Neural cell (in vitro differentiated cells): Measurements from ENCODE around the gene PRSS33. TPM values are rescaled to one million over a fixed set of nuclear protein-coding genes. Genes with fewer than 3 reads are reported as not detected.

Experiments
- H2AFZ ChIP-seq: fragments of 200-600, 300-800 bp; sonication (generic), shearing (Covaris generic); 2 replicates; pipeline ENCODE4 v1.6.0; 2014; ENCODE audit warnings: low read depth, mild to moderate bottlenecking, antibody characterized with exemption, low read length, moderate library complexity
- H3F3A ChIP-seq: fragments of 200-600 bp; shearing (Covaris generic); 2 replicates; pipeline ENCODE4 v1.6.1; 2016; ENCODE audit warnings: mild to moderate bottlenecking, moderate library complexity, mixed read lengths, antibody characterized with exemption, low read length; ENCODE audit not compliant: insufficient read depth, poor library complexity, severe bottlenecking
- H3K27ac ChIP-seq: fragments of 200-600, 300-800 bp; sonication (generic), shearing (Covaris generic); 2 replicates; pipeline ENCODE4 v1.5.1; 2014; ENCODE audit warnings: mild to moderate bottlenecking, low read length, moderate library complexity
- H3K27me3 ChIP-seq: fragments of 300-800, 200-600 bp; sonication (generic), shearing (Covaris generic); 2 replicates; pipeline ENCODE4 v1.6.0; 2014; ENCODE audit warnings: mild to moderate bottlenecking, low read depth, low read length, moderate library complexity; ENCODE audit not compliant: insufficient read depth
- H3K36me3 ChIP-seq: fragments of 300-800, 200-600 bp; sonication (generic), shearing (Covaris generic); 2 replicates; pipeline ENCODE4 v1.5.1; 2014; ENCODE audit warnings: mild to moderate bottlenecking, antibody characterized with exemption, low read length, moderate library complexity; ENCODE audit not compliant: insufficient read depth
- H3K4me2 ChIP-seq: fragments of 300-800, 200-600 bp; sonication (generic), shearing (Covaris generic); 2 replicates; pipeline ENCODE4 v1.6.0; 2014; ENCODE audit warnings: mild to moderate bottlenecking, low read length
- H3K4me3 ChIP-seq: fragments of 300-800, 200-600 bp; sonication (generic), shearing (Covaris generic); 2 replicates; pipeline ENCODE4 v1.5.1; 2014; ENCODE audit warnings: mild to moderate bottlenecking, low read length, moderate library complexity
- H3K79me2 ChIP-seq: fragments of 200-600 bp; shearing (Covaris generic); replicated peaks from 2 replicates; pipeline ENCODE4 v1.6.0; 2014; ENCODE audit warnings: mild to moderate bottlenecking, low read length, moderate library complexity; ENCODE audit not compliant: insufficient read depth
- H3K9ac ChIP-seq: fragments of 300-800, 200-600 bp; sonication (generic), shearing (Covaris generic); 2 replicates; pipeline ENCODE4 v1.6.1; 2016; ENCODE audit warnings: mild to moderate bottlenecking, low read length, mixed read lengths
- H3K9me2 ChIP-seq: fragments of 200-600 bp; shearing (Covaris generic); 2 replicates; pipeline ENCODE4 v1.6.1; 2016; ENCODE audit warnings: mild to moderate bottlenecking, low read length, mixed read lengths; ENCODE audit not compliant: insufficient read depth
- H3K9me3 ChIP-seq: fragments of 200-600, 300-800 bp; sonication (generic), shearing (Covaris generic); 2 replicates; pipeline ENCODE4 v1.6.1; 2016; ENCODE audit warnings: mild to moderate bottlenecking, mixed run types, low read length, moderate library complexity, mixed read lengths
- H4K20me1 ChIP-seq: fragments of 200-600 bp; shearing (Covaris generic); 2 replicates; pipeline ENCODE4 v1.6.1; 2016; ENCODE audit warnings: mild to moderate bottlenecking, mixed run types; ENCODE audit not compliant: insufficient read depth
- EP300 ChIP-seq: fragments of 450-650 bp; conservative IDR thresholded peaks from 2 replicates; pipeline ENCODE4 v1.6.1; 2014; ENCODE audit warnings: antibody characterized with exemption, mild to moderate bottlenecking, moderate library complexity; ENCODE audit not compliant: poor library complexity, severe bottlenecking
- EZH2 ChIP-seq: fragments of 200-600, 300-800 bp; shearing (Covaris generic), sonication (generic); IDR thresholded peaks from 2 replicates; pipeline ENCODE4 v1.6.1; 2014; ENCODE audit warnings: antibody characterized with exemption, low read length, borderline replicate concordance, mild to moderate bottlenecking; ENCODE audit not compliant: insufficient read depth, poor library complexity, severe bottlenecking
- POLR2AphosphoS5 ChIP-seq: IDR thresholded peaks from 2 replicates; pipeline ENCODE4 v1.6.1; 2012
- RAD21 ChIP-seq: fragments of 450-650 bp; conservative IDR thresholded peaks from 2 replicates; pipeline ENCODE4 v1.6.1; 2014; ENCODE audit warnings: antibody characterized with exemption, mild to moderate bottlenecking, moderate library complexity
- SMC3 ChIP-seq: fragments of 450-650 bp; conservative IDR thresholded peaks from 2 replicates; pipeline ENCODE4 v1.6.1; 2014; ENCODE audit warnings: antibody characterized with exemption, mild to moderate bottlenecking, moderate library complexity; ENCODE audit not compliant: poor library complexity
- TAF1 ChIP-seq: IDR thresholded peaks from 2 replicates; pipeline ENCODE4 v1.6.1; 2012; ENCODE audit warnings: low read depth
- polyA plus RNA-seq: library from polyadenylated mRNA; depleted of rRNA; stranded (reverse); fragments of >200 nt; gene quantifications from 2 replicates; pipeline ENCODE4 v1.2.3, GENCODE V29; 2014
- TF ChIP-seq, protein P1 (sequence below): IDR thresholded peaks from 2 replicates; pipeline ENCODE4 v1.6.1; 2012; ENCODE audit warnings: borderline replicate concordance

The PRSS33 gene
- polyA plus RNA-seq, 1 donor from 2014 or later, result not detected

DNA sequence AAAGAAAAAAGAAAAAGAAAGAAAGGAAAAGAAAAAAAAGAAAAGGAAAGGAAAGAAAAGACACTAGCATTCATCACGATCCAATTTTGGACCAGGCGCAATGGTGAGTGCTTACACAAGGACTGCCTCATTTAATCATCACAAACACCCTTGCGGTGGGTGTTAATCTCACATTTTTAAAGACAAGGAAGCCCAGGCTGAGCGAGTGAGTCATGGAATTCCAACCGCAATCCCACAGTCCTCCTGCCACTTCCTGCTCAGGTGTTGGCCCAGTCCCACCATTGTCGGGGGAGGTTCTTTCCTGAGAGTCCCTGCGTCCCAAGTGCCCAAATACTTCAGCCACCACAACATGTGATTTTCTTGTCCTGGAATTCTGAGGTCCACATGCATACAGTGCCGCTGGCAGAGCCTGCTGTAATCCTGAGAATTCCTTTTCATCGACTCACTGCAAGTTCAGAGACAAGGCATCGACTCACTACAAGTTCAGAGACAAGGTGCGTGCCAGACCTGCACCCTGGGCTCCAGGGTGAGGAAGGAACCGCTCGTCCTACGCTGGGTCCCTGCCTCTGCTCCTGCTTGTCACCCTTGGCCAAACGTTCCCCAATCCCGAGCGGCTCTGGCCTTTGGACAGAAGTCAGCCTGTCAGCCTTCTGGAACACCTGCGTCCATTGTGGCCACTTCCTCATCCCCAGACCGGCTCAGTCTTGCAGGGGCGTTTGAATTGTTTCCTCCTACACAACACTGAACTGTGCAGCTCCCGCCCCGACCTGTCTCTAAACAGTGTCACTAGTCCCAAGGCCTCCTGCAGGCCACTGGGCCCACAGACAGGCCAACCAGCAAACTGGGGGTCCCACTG, 48.5 kb upstream of the PRSS33 start:
- Histone ChIP-seq H3K9ac (no peak overlapping the region), H3K9me3 (no peaks in the 10 kb centered on the region), H4K20me1 (no peaks in the 10 kb centered on the region), H3K36me3 (no peaks in the 10 kb centered on the region), H3K27ac (no peak overlapping the region), H3K79me2 (no peaks in the 10 kb centered on the region), H3K9me2 (no peaks in the 10 kb centered on the region), H3F3A (no peaks in the 10 kb centered on the region), H3K27me3 (no peaks in the 10 kb centered on the region), H3K4me3 (no peak overlapping the region), H3K4me2 (no peak overlapping the region), H2AFZ (no peak overlapping the region)
- TF ChIP-seq, protein P1, sequence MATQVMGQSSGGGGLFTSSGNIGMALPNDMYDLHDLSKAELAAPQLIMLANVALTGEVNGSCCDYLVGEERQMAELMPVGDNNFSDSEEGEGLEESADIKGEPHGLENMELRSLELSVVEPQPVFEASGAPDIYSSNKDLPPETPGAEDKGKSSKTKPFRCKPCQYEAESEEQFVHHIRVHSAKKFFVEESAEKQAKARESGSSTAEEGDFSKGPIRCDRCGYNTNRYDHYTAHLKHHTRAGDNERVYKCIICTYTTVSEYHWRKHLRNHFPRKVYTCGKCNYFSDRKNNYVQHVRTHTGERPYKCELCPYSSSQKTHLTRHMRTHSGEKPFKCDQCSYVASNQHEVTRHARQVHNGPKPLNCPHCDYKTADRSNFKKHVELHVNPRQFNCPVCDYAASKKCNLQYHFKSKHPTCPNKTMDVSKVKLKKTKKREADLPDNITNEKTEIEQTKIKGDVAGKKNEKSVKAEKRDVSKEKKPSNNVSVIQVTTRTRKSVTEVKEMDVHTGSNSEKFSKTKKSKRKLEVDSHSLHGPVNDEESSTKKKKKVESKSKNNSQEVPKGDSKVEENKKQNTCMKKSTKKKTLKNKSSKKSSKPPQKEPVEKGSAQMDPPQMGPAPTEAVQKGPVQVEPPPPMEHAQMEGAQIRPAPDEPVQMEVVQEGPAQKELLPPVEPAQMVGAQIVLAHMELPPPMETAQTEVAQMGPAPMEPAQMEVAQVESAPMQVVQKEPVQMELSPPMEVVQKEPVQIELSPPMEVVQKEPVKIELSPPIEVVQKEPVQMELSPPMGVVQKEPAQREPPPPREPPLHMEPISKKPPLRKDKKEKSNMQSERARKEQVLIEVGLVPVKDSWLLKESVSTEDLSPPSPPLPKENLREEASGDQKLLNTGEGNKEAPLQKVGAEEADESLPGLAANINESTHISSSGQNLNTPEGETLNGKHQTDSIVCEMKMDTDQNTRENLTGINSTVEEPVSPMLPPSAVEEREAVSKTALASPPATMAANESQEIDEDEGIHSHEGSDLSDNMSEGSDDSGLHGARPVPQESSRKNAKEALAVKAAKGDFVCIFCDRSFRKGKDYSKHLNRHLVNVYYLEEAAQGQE, result no peak
- no peak for TF ChIP-seq TAF1
- no peak for TF ChIP-seq SMC3
- no peak for TF ChIP-seq EZH2
- TF ChIP-seq RAD21, result no peak

DNA sequence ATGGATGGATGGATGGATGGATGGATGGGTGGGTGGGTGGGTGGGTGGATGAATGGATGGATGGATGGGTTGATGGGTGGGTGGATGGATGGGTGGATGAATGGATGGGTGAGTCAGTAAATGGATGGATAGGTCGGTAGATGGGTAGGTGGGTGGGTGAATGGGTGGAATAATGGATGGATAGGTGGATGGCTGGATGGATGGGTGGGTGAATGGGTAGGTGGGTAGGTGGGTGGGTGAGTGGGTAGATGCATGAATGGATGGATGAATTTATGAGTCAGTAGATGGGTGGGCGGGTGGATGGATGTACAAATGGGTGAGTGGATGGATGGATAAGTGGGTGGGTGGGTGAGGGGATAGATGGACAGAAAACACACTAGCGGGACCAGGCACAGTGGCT, 47.6 kb upstream of the PRSS33 start:
- Histone ChIP-seq H3K4me2 (no peak overlapping the region), H3K27ac (no peak overlapping the region), H2AFZ (no peak overlapping the region), H3K4me3 (no peak overlapping the region), H3K36me3 (no peaks in the 10 kb centered on the region), H3F3A (no peaks in the 10 kb centered on the region), H3K27me3 (no peaks in the 10 kb centered on the region), H3K79me2 (no peaks in the 10 kb centered on the region), H3K9me3 (no peaks in the 10 kb centered on the region), H4K20me1 (no peaks in the 10 kb centered on the region), H3K9me2 (no peaks in the 10 kb centered on the region), H3K9ac (no peak overlapping the region)
- TF ChIP-seq POLR2AphosphoS5 (no peak), EP300 (no peak)
- TF ChIP-seq, protein P1, result no peak
